ENCODE results near the gene CSMD2. TPM values are rescaled to one million over a fixed set of nuclear protein-coding genes. Genes with fewer than 3 reads are reported as not detected.

CSMD2 gene
- total RNA-seq, 1 donor from 2014 or later: 2.6 TPM

GRCh38 chr1:33966346-33967141 lies 198.5 kb downstream of the CSMD2 start:
- Histone ChIP-seq H3K4me1 (peaks cover 16% of the 10 kb centered on the region), H3K9ac (no peak overlapping the region), H3K9me3 (ENCODE audit: low read depth) (no peaks in the 10 kb centered on the region), H3K27ac (no peak overlapping the region), H3F3A (ENCODE audit: low read depth) (no peaks in the 10 kb centered on the region), H4K20me1 (ENCODE audit: low read depth) (no peaks in the 10 kb centered on the region), H3K36me3 (no peaks in the 10 kb centered on the region), H3K4me2 (no peak overlapping the region), H3K27me3 (no peaks in the 10 kb centered on the region), H2AFZ (replicated peaks) (no peak overlapping the region), H3K4me3 (no peak overlapping the region), H3K79me2 (ENCODE audit: low read depth) (no peaks in the 10 kb centered on the region)
- no peak for DNase-seq (ENCODE audit: low spot score)
- no peak overlapping the region for H3K4me3 Mint-ChIP-seq
- no peaks in the 10 kb centered on the region for H3K9me3 Mint-ChIP-seq
- peaks cover 10% of the 10 kb centered on the region for H3K4me1 Mint-ChIP-seq
- no peaks in the 10 kb centered on the region for H3K36me3 Mint-ChIP-seq
- peaks cover 2% of the 10 kb centered on the region for H3K27me3 Mint-ChIP-seq (ENCODE audit: insufficient read depth, low read depth)
- no peak for TF ChIP-seq EZH2 (IDR thresholded peaks at IDR 0.05)
- no peak for TF ChIP-seq EZH2phosphoT487 (IDR thresholded peaks at IDR 0.05)
- TF ChIP-seq, protein P1, sequence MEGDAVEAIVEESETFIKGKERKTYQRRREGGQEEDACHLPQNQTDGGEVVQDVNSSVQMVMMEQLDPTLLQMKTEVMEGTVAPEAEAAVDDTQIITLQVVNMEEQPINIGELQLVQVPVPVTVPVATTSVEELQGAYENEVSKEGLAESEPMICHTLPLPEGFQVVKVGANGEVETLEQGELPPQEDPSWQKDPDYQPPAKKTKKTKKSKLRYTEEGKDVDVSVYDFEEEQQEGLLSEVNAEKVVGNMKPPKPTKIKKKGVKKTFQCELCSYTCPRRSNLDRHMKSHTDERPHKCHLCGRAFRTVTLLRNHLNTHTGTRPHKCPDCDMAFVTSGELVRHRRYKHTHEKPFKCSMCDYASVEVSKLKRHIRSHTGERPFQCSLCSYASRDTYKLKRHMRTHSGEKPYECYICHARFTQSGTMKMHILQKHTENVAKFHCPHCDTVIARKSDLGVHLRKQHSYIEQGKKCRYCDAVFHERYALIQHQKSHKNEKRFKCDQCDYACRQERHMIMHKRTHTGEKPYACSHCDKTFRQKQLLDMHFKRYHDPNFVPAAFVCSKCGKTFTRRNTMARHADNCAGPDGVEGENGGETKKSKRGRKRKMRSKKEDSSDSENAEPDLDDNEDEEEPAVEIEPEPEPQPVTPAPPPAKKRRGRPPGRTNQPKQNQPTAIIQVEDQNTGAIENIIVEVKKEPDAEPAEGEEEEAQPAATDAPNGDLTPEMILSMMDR (IDR thresholded peaks at IDR 0.05): no peak
- no peak overlapping the region for H3K27ac Mint-ChIP-seq

DNA sequence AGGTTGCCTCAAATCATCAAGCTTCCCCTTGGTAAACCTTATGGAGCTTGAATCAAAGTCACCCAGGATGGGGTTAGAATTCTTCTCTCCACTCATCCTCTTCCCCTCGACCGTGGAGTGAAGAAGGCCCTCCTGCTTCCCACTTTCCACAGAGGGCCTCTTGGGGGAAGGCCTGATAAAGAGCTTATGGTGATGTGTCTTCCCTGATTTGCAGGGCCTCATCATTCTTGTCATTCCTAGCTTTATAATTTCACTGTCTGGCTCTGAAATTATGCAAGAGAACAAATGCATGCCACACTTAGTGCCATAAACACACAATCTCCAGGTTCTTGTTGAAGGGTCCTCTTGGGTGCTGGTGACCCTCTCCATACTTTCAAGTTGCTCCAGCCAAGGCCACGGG lies 199.9 kb downstream of the CSMD2 start:
- no peak for DNase-seq (ENCODE audit: low spot score)
- H3K36me3 Mint-ChIP-seq: no peaks in the 10 kb centered on the region
- H3K4me3 ChIP-seq: no peak overlapping the region
- TF ChIP-seq EZH2phosphoT487 (IDR thresholded peaks at IDR 0.05) (no peak), EZH2 (IDR thresholded peaks at IDR 0.05) (no peak)
- TF ChIP-seq, protein P1 (IDR thresholded peaks at IDR 0.05): no peak
- H3K4me3 Mint-ChIP-seq: no peak overlapping the region
- H2AFZ ChIP-seq (replicated peaks): no peak overlapping the region
- H3K36me3 ChIP-seq: no peaks in the 10 kb centered on the region
- H3K27ac Mint-ChIP-seq: no peak overlapping the region
- H4K20me1 ChIP-seq (ENCODE audit: low read depth): no peaks in the 10 kb centered on the region
- H3K4me2 ChIP-seq: no peak overlapping the region
- peaks cover 2% of the 10 kb centered on the region for H3K4me1 ChIP-seq
- peaks cover 8% of the 10 kb centered on the region for H3K4me1 Mint-ChIP-seq
- no peaks in the 10 kb centered on the region for H3K9me3 Mint-ChIP-seq
- H3K27me3 Mint-ChIP-seq (ENCODE audit: insufficient read depth, low read depth): peaks cover 2% of the 10 kb centered on the region
- no peaks in the 10 kb centered on the region for H3K27me3 ChIP-seq
- no peak overlapping the region for H3K27ac ChIP-seq
- H3K9ac ChIP-seq: no peak overlapping the region
- H3K79me2 ChIP-seq (ENCODE audit: low read depth): no peaks in the 10 kb centered on the region
- H3K9me3 ChIP-seq (ENCODE audit: low read depth): no peaks in the 10 kb centered on the region
- no peaks in the 10 kb centered on the region for H3F3A ChIP-seq (ENCODE audit: low read depth)

- no peaks in the 10 kb centered on the region for H3F3A ChIP-seq (ENCODE audit: low read depth)
- no peak overlapping the region for H3K4me3 ChIP-seq
- no peak overlapping the region for H3K4me3 Mint-ChIP-seq
- no peaks in the 10 kb centered on the region for H3K9me3 Mint-ChIP-seq
- H3K36me3 ChIP-seq: no peaks in the 10 kb centered on the region
- H3K27me3 ChIP-seq: no peaks in the 10 kb centered on the region
- no peaks in the 10 kb centered on the region for H3K4me1 ChIP-seq
- TF ChIP-seq EZH2 (IDR thresholded peaks at IDR 0.05) (no peak), EZH2phosphoT487 (IDR thresholded peaks at IDR 0.05) (no peak)
- TF ChIP-seq, protein P1 (IDR thresholded peaks at IDR 0.05): no peak
- H2AFZ ChIP-seq (replicated peaks): no peak overlapping the region
- no peaks in the 10 kb centered on the region for H4K20me1 ChIP-seq (ENCODE audit: low read depth)
- no peak overlapping the region for H3K27ac ChIP-seq
- H3K79me2 ChIP-seq (ENCODE audit: low read depth): no peaks in the 10 kb centered on the region
- H3K27ac Mint-ChIP-seq: no peak overlapping the region
- no peak overlapping the region for H3K4me2 ChIP-seq
- H3K27me3 Mint-ChIP-seq (ENCODE audit: insufficient read depth, low read depth): peaks cover 2% of the 10 kb centered on the region
- peaks cover 37% of the 10 kb centered on the region for H3K4me1 Mint-ChIP-seq
- H3K9ac ChIP-seq: no peak overlapping the region
- no peaks in the 10 kb centered on the region for H3K36me3 Mint-ChIP-seq
- no peaks in the 10 kb centered on the region for H3K9me3 ChIP-seq (ENCODE audit: low read depth)
- DNase-seq (ENCODE audit: low spot score): no peak
Measured at GRCh38 chr1:33962061-33962460, 203.0 kb downstream of the CSMD2 start.

Measured in neural progenitor cell (in vitro differentiated cells).